Measurements from ENCODE around the gene PRKCZ.

GRCh38 chr1:2000850-2001249 lies 49.4 kb upstream of the PRKCZ start:
- TF ChIP-seq POLR2A (IDR thresholded peaks at IDR 0.05) (no peak), CTCF (IDR thresholded peaks at IDR 0.05) (no peak), EP300 (IDR thresholded peaks at IDR 0.05) (no peak)
